ENCODE measurements around the gene NRG2. TPM values are rescaled to one million over a fixed set of nuclear protein-coding genes. Genes with fewer than 3 reads are reported as not detected.

The NRG2 gene
- total and polyA plus RNA-seq, 5 donors = 1.1 to 3.6 (median 1.8) TPM

DNA sequence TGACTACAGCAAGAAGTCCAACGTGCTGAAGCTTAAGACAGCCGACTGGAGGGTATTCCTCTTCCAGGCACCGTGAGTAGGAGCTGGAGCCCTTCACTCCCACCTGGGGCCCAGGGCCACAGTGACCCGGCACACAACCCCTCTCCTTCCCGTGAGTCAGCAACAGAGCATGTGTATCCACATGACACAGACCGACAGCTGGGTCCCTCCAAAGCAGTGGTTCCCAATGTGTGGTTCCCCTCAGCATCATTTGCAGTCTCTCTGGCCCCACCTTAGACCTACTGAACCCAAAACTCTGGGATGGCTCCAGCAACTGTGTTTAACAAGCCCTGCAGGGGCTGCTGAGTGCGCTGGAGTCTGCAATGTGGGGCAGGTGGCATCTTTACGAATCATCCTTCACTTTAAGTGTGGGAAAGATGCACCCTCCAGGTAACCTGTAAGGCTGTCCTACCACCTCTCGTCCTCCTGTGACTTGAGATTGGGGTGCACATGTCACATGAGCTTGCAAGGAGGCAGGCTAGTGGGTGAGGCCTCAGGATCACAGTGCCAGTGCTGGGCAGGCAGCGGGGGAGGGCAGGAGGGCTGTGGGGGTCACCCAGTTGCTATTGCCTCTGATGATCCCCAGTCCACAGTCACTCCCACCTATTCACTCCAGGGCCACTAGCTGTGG, 205.3 kb downstream of the NRG2 start:
- H3K27ac ChIP-seq (ENCODE audit: low read length) = no peak overlapping the region
- DNase-seq (no peak), ATAC-seq (no peak)
- no peaks in the 10 kb centered on the region for H3K4me1 ChIP-seq (ENCODE audit: control insufficient read depth, insufficient read depth, low read length)
- intact Hi-C loops (cut with DNase I) = no loop called here
- WGBS = 86% methylated on average over 10 of the region's 10 CpGs
- H3K4me3 ChIP-seq (ENCODE audit: low read length) = no peak overlapping the region
- no peaks in the 10 kb centered on the region for H3K9me3 ChIP-seq (ENCODE audit: control insufficient read depth, low read length)
- no peaks in the 10 kb centered on the region for H3K27me3 ChIP-seq (ENCODE audit: control insufficient read depth, insufficient read depth)

DNA sequence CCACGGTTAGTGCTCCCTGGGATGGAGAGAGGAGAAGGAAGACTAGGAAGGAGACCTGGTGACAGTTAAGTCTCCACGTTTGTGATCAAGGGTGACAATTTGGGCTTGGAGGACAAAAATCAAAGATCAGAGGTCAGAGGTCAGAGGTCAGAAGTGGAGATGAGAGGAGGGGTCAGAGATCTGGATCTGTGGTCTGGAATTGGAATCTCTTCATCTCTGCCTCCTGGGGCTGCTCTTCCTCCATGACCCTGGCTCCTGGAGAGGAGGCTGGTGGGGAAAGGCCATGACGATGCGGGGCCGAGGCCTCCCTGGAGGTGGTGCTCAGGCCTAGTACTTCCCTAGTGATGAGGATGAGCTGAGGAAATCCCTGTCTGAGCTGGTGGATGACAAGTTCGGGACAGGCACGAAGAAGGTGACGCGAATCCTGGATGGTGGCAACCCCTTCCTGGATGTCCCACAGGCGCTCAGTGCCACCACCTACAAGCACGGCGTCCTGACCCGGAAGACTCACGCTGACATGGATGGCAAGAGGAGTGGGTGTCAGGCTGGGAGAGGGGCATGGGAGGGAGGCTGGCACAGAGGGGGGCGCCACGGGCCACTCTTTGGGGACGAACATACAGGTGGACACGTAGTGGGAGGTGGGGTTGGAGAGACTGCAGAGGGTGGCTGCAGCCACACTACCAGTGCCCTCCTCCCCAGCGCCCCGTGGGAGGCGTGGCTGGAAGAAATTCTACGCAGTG, 206.5 kb downstream of the NRG2 start:
- no peaks in the 10 kb centered on the region for H3K4me1 ChIP-seq (ENCODE audit: control insufficient read depth, insufficient read depth, low read length)
- no peak overlapping the region for H3K4me3 ChIP-seq (ENCODE audit: low read length)
- H3K9me3 ChIP-seq (ENCODE audit: control insufficient read depth, low read length) = no peaks in the 10 kb centered on the region
- 93% methylated on average over 22 of the region's 22 CpGs for WGBS
- no peak overlapping the region for H3K27ac ChIP-seq (ENCODE audit: low read length)
- H3K27me3 ChIP-seq (ENCODE audit: control insufficient read depth, insufficient read depth) = no peaks in the 10 kb centered on the region
- DNase-seq (no peak), ATAC-seq (no peak)
- intact Hi-C loops (cut with DNase I) = no loop called here

DNA sequence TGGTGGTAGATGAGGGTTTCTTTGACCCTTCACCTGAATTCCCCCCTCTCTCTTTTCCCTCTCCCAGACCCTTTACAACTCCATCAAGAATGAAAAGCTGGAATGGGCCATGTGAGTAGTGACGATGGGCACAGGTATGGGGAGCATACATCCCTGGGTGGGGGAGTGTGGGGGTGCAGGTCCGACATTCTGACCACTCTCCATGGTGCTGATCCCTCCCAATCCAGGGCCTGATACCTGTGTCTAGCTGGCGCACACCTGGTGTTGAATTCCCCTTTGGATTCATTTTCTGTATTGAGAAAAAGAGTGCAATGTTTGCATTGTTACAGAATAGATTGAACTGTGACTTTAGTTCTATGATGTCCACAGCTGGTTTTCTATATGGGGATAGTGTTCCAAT, 207.4 kb downstream of the NRG2 start:
- Histone ChIP-seq H3K27me3 (ENCODE audit: control insufficient read depth, insufficient read depth) (no peaks in the 10 kb centered on the region), H3K9me3 (ENCODE audit: control insufficient read depth, low read length) (no peaks in the 10 kb centered on the region), H3K27ac (ENCODE audit: low read length) (no peak overlapping the region), H3K4me1 (ENCODE audit: control insufficient read depth, insufficient read depth, low read length) (no peaks in the 10 kb centered on the region), H3K4me3 (ENCODE audit: low read length) (no peak overlapping the region)
- intact Hi-C loops (cut with DNase I) = no loop called here
- 52% methylated on average over 3 of the region's 3 CpGs for WGBS
- no peak for DNase-seq
- ATAC-seq = no peak

DNA sequence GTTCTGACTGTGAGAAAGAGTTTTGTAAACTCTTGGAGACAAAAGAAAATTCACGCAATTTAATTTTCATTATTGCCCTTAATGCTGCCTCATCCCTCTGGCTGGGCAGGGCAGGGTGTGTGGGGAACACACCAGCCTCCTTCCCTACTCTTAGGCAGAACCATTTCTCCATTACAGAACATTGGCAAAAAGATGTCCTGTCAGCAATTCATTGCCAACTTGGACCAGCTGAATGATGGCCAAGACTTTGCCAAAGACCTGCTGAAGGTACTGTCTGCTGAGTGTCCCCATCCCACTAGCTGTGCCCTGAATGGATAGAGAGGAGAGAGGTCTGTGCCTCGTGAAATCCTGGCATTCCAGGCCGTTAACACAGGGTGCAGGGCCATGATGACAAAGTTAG, 209.6 kb downstream of the NRG2 start:
- no peaks in the 10 kb centered on the region for H3K9me3 ChIP-seq (ENCODE audit: control insufficient read depth, low read length)
- H3K27ac ChIP-seq (ENCODE audit: low read length) = no peak overlapping the region
- WGBS = 52% methylated on average over 3 of the region's 3 CpGs
- intact Hi-C loops (cut with DNase I) = no loop called here
- ATAC-seq = no peak
- H3K4me1 ChIP-seq (ENCODE audit: control insufficient read depth, insufficient read depth, low read length) = no peaks in the 10 kb centered on the region
- H3K27me3 ChIP-seq (ENCODE audit: control insufficient read depth, insufficient read depth) = no peaks in the 10 kb centered on the region
- DNase-seq = no peak
- H3K4me3 ChIP-seq (ENCODE audit: low read length) = no peak overlapping the region

DNA sequence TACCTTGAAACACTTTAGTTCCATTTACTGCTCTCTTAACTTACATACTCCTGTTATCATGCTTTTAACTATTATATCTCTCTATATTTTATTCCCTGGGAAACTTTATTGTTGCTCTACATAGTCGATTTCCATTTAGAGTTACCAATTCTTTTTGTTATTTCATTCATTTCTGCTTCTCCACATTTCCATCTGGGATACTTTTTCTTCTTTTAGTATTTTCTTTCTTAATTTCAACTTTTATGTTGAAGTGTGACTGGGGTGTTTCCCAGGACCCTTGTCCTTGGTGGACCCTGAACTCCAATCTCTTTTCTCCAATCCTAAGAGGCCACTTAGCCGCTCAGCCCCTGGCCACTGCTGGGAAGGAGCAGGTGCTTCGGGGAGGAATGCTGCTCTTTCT, 211.5 kb downstream of the NRG2 start:
- H3K27ac ChIP-seq (ENCODE audit: low read length) = no peak overlapping the region
- 54% methylated on average over 3 of the region's 3 CpGs for WGBS
- ATAC-seq (no peak), DNase-seq (no peak)
- H3K27me3 ChIP-seq (ENCODE audit: control insufficient read depth, insufficient read depth) = no peaks in the 10 kb centered on the region
- H3K4me3 ChIP-seq (ENCODE audit: low read length) = no peak overlapping the region
- intact Hi-C loops (cut with DNase I) = no loop called here
- H3K9me3 ChIP-seq (ENCODE audit: control insufficient read depth, low read length) = no peaks in the 10 kb centered on the region
- no peaks in the 10 kb centered on the region for H3K4me1 ChIP-seq (ENCODE audit: control insufficient read depth, insufficient read depth, low read length)

DNA sequence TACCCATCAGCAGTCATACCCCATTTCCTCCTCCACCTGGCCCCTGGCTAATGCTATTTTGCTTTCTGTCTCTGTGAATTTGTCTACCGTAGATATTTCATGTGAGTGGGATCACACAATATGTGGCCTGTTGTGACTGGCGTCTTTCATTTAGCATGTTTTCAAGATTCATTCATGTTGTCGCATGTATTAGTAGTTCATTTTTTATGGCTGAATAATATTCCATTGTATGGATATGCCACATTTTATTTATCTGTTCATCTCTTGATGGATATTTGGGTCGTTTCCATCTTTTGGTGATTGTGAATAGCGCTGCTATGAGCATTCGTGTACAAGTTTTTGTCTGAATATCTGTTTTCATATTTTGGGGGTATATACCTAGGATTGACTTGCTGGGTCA, 213.6 kb downstream of the NRG2 start:
- no peak for DNase-seq
- intact Hi-C loops (cut with DNase I) = no loop called here
- ATAC-seq = no peak
- no peaks in the 10 kb centered on the region for H3K27me3 ChIP-seq (ENCODE audit: control insufficient read depth, insufficient read depth)
- no peaks in the 10 kb centered on the region for H3K4me1 ChIP-seq (ENCODE audit: control insufficient read depth, insufficient read depth, low read length)
- no peak overlapping the region for H3K4me3 ChIP-seq (ENCODE audit: low read length)
- no peaks in the 10 kb centered on the region for H3K9me3 ChIP-seq (ENCODE audit: control insufficient read depth, low read length)
- H3K27ac ChIP-seq (ENCODE audit: low read length) = no peak overlapping the region
- 84% methylated on average over 6 of the region's 6 CpGs for WGBS

DNA sequence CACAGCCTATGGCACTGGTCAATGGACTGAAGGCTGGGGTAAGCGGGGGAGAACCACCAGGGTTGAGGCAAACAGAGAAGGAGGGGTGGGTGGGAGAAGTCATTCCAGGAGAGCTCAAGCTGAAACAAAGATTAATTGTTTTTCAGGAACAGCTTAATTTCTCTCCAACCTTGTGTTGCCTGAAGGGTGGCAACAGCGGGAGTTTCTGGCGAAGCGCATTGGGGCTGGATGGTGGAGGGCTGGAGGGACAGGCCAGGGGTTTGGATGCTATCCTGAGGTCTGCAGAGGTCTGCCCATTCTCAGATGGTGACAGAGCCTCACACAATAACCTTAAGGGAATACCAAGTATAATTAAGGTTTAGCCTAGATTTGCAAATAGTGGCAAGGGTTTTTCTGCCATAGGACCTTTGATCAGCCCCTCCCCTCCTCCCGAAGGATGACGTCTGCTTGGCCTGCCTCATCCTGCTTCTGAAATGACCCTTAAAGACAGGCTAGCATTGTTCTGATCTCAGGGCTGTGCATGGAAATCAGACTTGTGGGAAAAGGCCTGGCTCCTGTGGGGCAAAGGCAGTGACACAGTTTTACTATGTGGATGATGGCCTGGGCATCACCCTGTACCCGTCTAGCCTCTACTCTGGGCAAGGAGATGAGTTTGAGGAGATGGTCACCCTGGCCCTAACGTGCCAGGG, 214.7 kb downstream of the NRG2 start:
- no peak overlapping the region for H3K4me3 ChIP-seq (ENCODE audit: low read length)
- DNase-seq (no peak), ATAC-seq (no peak)
- 75% methylated on average over 8 of the region's 8 CpGs for WGBS
- no peaks in the 10 kb centered on the region for H3K4me1 ChIP-seq (ENCODE audit: control insufficient read depth, insufficient read depth, low read length)
- no peak overlapping the region for H3K27ac ChIP-seq (ENCODE audit: low read length)
- H3K9me3 ChIP-seq (ENCODE audit: control insufficient read depth, low read length) = no peaks in the 10 kb centered on the region
- H3K27me3 ChIP-seq (ENCODE audit: control insufficient read depth, insufficient read depth) = no peaks in the 10 kb centered on the region
- intact Hi-C loops (cut with DNase I) = no loop called here

DNA sequence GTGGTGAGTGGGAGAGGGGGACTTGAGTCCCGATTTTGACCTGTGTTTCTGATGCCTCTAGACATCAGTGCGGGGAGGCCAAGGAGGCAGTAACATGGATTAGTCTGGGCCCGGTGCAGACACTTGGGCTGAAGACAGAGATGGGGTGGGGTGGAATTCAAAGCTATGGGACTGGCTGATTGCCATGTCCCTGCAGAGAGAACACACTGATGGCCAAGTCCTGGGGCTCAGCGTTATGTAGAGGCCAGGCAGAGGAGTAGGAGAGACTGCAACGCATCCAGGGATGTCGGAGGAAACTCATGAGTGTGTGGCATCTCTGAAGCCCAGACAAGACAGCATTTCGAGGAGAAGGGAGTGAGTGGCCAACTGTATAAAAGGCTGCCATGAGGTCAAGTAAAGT, 217.4 kb downstream of the NRG2 start:
- Histone ChIP-seq H3K4me3 (ENCODE audit: low read length) (no peak overlapping the region), H3K27ac (ENCODE audit: low read length) (no peak overlapping the region), H3K4me1 (ENCODE audit: control insufficient read depth, insufficient read depth, low read length) (no peaks in the 10 kb centered on the region), H3K27me3 (ENCODE audit: control insufficient read depth, insufficient read depth) (no peaks in the 10 kb centered on the region), H3K9me3 (ENCODE audit: control insufficient read depth, low read length) (no peaks in the 10 kb centered on the region)
- DNase-seq = no peak
- WGBS = 73% methylated on average over 7 of the region's 7 CpGs
- no peak for ATAC-seq
- intact Hi-C loops (cut with DNase I) = no loop called here

DNA sequence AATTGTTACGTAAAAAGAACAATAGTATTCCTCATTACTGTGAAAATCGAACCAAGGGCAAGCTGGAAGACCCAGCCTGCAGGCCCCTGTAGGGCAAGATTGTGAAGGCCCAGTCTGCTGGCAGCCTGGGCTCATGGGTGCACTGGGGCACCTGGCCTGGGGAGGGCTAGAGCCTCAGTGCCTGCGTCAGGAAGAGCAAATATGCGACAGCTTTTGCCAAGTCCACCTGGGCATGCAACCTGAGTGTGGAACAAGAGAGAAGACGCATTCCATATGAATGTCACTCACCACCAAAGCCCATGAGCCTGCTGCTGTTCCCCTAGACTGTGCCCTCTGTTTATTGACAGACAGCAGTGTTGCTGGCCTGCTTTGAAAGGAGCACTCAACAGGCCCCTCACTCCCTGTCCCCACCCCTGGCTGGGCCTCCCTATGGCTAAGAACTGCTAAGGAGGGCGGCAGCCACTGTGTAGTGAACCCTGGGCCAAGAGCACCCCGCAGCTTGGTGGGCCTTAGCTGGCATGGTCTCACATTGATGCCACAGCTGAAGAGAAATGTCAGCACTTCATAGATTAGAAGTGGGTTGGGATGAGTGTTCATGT, 219.2 kb downstream of the NRG2 start:
- no peaks in the 10 kb centered on the region for H3K9me3 ChIP-seq (ENCODE audit: control insufficient read depth, low read length)
- no peak overlapping the region for H3K4me3 ChIP-seq (ENCODE audit: low read length)
- no peak for DNase-seq
- no peaks in the 10 kb centered on the region for H3K4me1 ChIP-seq (ENCODE audit: control insufficient read depth, insufficient read depth, low read length)
- intact Hi-C loops (cut with DNase I) = no loop called here
- no peaks in the 10 kb centered on the region for H3K27me3 ChIP-seq (ENCODE audit: control insufficient read depth, insufficient read depth)
- H3K27ac ChIP-seq (ENCODE audit: low read length) = no peak overlapping the region
- ATAC-seq = no peak
- WGBS = 82% methylated on average over 7 of the region's 7 CpGs

DNA sequence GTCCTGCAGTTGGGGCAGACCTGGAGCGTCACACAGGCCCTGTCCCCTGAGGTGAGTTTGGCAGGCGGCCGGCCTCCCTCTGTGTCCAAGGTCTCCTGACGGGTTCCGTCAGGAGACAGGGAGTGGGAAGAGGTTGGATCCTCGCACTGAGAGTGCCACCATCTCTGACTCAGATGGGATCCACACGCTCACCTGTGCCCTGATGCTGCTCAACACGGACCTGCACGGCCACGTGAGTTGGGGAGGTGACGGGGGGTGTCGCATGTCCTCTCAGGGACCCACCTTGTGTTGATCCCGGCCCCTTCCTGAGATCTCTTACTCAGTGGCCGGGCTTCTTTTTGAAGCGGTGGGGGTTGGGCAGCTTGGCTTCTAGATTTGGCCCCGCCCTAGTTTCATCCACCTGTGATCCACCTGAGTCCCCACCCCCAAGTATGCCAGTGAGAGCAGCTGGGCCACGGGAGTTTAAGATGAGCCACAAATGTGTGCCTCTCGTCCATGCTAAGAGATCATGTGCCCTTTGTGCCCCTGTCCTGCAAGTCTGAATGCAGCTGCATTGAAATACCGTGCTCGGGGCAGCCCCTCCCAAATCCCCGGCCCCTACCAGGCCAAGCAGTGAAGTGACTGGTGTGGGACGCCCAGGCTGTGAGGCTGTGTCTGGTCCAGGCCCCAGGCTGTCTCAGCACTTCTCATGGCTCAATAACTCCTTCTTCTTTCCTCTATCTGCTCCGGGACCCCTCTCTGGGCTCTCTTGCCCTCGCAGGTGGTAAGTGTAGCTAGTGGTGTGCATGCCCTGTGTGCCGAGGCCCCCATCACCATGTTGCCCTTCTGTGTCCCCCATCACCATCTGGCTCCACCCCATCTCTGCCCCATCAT, 220.3 kb downstream of the NRG2 start:
- H3K4me3 ChIP-seq (ENCODE audit: low read length) = no peak overlapping the region
- ATAC-seq (no peak), DNase-seq (no peak)
- intact Hi-C loops (cut with DNase I) = no loop called here
- no peaks in the 10 kb centered on the region for H3K9me3 ChIP-seq (ENCODE audit: control insufficient read depth, low read length)
- no peak overlapping the region for H3K27ac ChIP-seq (ENCODE audit: low read length)
- WGBS = 88% methylated on average over 25 of the region's 25 CpGs
- H3K27me3 ChIP-seq (ENCODE audit: control insufficient read depth, insufficient read depth) = no peaks in the 10 kb centered on the region
- H3K4me1 ChIP-seq (ENCODE audit: control insufficient read depth, insufficient read depth, low read length) = no peaks in the 10 kb centered on the region
